ENCODE measurements around the gene POTEB3.
"Not testable (repeated sequence)": the region's sequence is repeated elsewhere in the genome, so short reads cannot be mapped to it uniquely, and the experiment has no call there.

DNA sequence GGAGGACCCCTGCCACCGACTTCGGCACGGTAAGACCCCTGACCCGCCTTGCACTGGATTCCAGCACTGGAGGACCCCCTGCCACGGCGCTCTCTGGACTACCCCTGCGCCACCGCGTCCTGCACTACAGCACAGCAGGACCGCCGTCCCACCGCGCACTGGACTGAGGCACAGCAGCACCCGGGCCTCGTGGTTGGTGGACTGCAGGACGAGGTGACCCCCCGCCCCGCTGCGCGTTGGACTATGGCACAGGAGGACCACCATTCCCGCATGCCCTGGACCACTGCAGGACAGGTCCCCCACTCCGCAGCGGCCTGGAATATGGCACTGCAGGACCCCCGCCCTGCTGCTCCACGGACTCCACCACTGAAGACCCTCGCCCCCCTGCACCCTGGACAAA, 71.1 kb downstream of the POTEB3 start:
- not testable (repeated sequence) for TF ChIP-seq STAT5B (CRISPR knock-in tag; IDR thresholded peaks at IDR 0.05); ZNF436 (CRISPR knock-in tag; IDR thresholded peaks at IDR 0.05); ZNF143 (CRISPR knock-in tag; IDR thresholded peaks at IDR 0.05); ZNF274 (IDR thresholded peaks at IDR 0.05; ENCODE audit: borderline replicate concordance, low read depth, low read length); ELF4 (CRISPR knock-in tag; IDR thresholded peaks at IDR 0.05); MEF2A (IDR thresholded peaks at IDR 0.05; ENCODE audit: control insufficient read depth, low read depth, low read length); NFIC (IDR thresholded peaks at IDR 0.05); ZNF384 (IDR thresholded peaks at IDR 0.05; ENCODE audit: low read depth, low read length); HDAC2 (IDR thresholded peaks at IDR 0.05); EZH2 (IDR thresholded peaks at IDR 0.05; ENCODE audit: borderline replicate concordance, low read depth, low read length); POLR2A (conservative IDR thresholded peaks at IDR 0.05); MAZ (CRISPR knock-in tag; conservative IDR thresholded peaks at IDR 0.05 in 1 of 2, IDR thresholded peaks at IDR 0.05 in 1 of 2); KLF10 (CRISPR knock-in tag; IDR thresholded peaks at IDR 0.05)
- TF ChIP-seq, protein P1, sequence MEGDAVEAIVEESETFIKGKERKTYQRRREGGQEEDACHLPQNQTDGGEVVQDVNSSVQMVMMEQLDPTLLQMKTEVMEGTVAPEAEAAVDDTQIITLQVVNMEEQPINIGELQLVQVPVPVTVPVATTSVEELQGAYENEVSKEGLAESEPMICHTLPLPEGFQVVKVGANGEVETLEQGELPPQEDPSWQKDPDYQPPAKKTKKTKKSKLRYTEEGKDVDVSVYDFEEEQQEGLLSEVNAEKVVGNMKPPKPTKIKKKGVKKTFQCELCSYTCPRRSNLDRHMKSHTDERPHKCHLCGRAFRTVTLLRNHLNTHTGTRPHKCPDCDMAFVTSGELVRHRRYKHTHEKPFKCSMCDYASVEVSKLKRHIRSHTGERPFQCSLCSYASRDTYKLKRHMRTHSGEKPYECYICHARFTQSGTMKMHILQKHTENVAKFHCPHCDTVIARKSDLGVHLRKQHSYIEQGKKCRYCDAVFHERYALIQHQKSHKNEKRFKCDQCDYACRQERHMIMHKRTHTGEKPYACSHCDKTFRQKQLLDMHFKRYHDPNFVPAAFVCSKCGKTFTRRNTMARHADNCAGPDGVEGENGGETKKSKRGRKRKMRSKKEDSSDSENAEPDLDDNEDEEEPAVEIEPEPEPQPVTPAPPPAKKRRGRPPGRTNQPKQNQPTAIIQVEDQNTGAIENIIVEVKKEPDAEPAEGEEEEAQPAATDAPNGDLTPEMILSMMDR (IDR thresholded peaks at IDR 0.05 in 2 of 3, conservative IDR thresholded peaks at IDR 0.05 in 1 of 3; ENCODE audit: insufficient read depth in 2 of 3, low read depth in 1 of 3, low read length in 3 of 3): not testable (repeated sequence)

All from K562 (cell line).